Motor neuron (in vitro differentiated cells): ENCODE data around the gene ANKRD13B. TPM values are rescaled to one million over a fixed set of nuclear protein-coding genes. Genes with fewer than 3 reads are reported as not detected.

ENCODE experiments used
- ATAC-seq, 8 experiments: fragments of 200-7000 bp; cut with Tn5 transposase; replicated peaks in 6 of 8; 2 replicates each; pipeline ENCODE4 v1.8.0; 2021; ENCODE audit warnings: mild to moderate bottlenecking in 8 of 8, moderate library complexity in 8 of 8
- H3K27ac ChIP-seq, 2 donors: fragments of 250-450 bp; sonication (Bioruptor Pico); 2 replicates each; pipeline ENCODE4 v1.9.0; 2021; ENCODE audit warnings: antibody characterized with exemption in 2 of 2, mild to moderate bottlenecking in 2 of 2, moderate library complexity in 1 of 2
- H3K4me1 ChIP-seq, 2 donors: fragments of 250-450 bp; sonication (Bioruptor Pico); replicated peaks in 1 of 2; 2 replicates each; pipeline ENCODE4 v1.6.1; 2021; ENCODE audit warnings: antibody characterized with exemption in 2 of 2, mild to moderate bottlenecking in 2 of 2, moderate library complexity in 1 of 2
- H3K4me3 ChIP-seq, 5 donors: fragments of 250-450 bp; sonication (Bioruptor Pico); 2 replicates each; pipeline ENCODE4 v1.9.0; 2021; ENCODE audit warnings: antibody characterized with exemption in 5 of 5, mild to moderate bottlenecking in 5 of 5, moderate library complexity in 4 of 5
- WGBS, 10 experiments: fragments of 450-650 bp; shearing (Covaris generic); methylation state at CpG; one replicate each; pipeline ENCODE4 v1.0.0; 2022; 5-methylcytosine and 5-hydroxymethylcytosine counted together
- in situ Hi-C, 9 experiments: fragments of 400-800 bp; cut with MboI; loops; one replicate each; pipeline ENCODE4 v1.15.0; 2021; ENCODE audit warnings: low sequenced_read_pairs in 9 of 9, low pct_unique_long_range_greater_than_20kb in 2 of 9; ENCODE audit not compliant: unreplicated experiment in 9 of 9
- total RNA-seq, 8 experiments: library from RNA; unstranded; fragments of 300-600 nt; gene quantifications; 2 replicates each; pipeline versions ENCODE4 v1.2.3 to v1.2.4, GENCODE V29; 2022

ANKRD13B gene
- total RNA-seq, 8 experiments from 2014 or later: 8.9 to 24.4 (median 17.8) TPM

DNA sequence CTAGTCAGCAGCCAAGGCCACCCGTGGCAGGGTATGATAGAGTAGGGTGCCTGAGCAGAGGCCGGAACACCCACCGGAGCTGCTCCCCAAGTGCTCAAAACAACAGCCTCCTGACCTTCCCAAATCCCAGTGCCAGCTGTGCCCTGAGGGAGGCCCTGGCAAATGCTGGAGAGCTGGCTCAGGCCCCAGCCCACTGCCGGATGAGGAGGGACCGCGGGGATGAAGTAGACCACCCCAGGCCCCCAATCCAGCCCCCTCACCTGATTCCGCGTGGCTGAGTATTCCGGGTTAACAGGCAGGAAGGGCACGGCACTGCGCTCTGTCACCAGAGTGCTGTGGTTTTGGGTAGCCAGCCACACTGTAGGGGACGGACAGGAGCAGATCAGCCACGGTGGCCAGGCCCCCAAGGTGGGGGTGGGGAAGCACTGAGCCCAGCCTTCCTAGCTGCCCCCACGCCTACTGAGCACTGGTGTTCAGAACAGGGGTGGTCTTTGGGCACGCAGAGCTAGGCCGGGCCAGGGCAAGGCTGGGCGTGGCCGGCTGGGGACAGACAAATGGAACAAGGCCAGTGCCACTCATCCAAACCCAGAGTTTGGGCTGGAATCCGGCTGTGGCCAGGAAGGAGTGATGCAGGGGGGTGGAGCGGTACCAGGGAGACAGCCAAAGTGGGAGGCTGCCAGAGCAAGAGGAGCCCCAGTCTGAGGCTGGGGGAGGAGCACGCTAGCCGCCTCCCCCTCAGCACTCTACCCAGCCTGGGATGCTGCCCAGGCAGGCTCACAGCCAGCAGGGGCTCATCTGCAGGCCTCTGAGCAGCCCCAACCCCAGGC, 15.3 kb upstream of the ANKRD13B start:
- peak in 1 of 8 experiments; percentile 36 for ATAC-seq
- no peak overlapping the region for H3K27ac ChIP-seq
- peaks cover 14 to 17% of the 10 kb centered on the region in 2 donors for H3K4me1 ChIP-seq
- H3K4me3 ChIP-seq: no peak overlapping the region
- 50 to 100% (median 77%) methylated on average over 1 to 10 of the region's 22 CpGs; no CpG with 5 or more reads in 4 of the 10 experiments for WGBS, 10 experiments
- in situ Hi-C loops: no loop called here

DNA sequence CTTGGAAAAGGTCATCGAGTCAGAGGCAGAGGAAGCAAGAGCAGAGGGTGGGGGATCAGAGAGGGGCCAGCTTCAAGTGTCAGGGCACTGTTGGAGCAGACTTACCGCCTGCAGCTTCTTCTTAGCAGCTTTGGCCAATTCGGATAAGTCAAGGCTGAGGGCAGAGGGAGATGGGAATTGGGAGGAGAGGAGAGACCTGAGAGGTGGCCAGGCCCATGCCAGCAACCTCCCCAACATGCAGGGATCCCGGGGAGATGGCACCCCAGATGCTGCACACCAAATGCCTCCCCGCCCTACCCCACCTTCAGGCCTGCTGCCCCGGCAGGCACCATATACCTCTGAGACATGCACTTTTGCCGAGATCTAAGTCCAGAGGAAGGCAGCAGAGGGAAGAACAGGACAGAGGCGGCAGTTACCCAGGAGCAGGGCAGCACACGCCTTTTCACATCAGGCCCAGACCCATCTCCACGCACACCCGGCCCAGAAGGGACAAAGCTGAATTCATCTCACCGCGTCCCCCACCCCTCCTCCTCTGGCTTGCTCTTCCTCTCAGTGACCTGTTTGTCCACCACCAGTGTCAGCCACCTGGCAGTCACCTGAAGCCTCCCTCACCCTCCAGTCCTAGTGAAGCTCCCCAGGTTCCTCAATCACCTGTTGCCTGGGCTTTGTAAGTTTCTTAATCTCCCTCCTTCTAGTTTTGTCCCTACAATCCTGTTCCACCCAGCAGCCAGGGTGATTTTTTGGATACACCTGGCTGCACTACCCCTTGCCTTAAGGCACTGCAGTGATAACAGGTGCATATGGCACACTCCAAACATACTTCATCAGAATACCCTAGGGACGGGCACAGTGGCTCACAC, 14.1 kb upstream of the ANKRD13B start:
- no peak for ATAC-seq
- H3K4me1 ChIP-seq: peaks cover 11 to 12% of the 10 kb centered on the region in 2 donors
- WGBS, 10 experiments: 60 to 100% (median 100%) methylated on average over 2 to 5 of the region's 14 CpGs; no CpG with 5 or more reads in 5 of the 10 experiments
- in situ Hi-C loops: no loop called here
- H3K27ac ChIP-seq: no peak overlapping the region
- H3K4me3 ChIP-seq: no peak overlapping the region

DNA sequence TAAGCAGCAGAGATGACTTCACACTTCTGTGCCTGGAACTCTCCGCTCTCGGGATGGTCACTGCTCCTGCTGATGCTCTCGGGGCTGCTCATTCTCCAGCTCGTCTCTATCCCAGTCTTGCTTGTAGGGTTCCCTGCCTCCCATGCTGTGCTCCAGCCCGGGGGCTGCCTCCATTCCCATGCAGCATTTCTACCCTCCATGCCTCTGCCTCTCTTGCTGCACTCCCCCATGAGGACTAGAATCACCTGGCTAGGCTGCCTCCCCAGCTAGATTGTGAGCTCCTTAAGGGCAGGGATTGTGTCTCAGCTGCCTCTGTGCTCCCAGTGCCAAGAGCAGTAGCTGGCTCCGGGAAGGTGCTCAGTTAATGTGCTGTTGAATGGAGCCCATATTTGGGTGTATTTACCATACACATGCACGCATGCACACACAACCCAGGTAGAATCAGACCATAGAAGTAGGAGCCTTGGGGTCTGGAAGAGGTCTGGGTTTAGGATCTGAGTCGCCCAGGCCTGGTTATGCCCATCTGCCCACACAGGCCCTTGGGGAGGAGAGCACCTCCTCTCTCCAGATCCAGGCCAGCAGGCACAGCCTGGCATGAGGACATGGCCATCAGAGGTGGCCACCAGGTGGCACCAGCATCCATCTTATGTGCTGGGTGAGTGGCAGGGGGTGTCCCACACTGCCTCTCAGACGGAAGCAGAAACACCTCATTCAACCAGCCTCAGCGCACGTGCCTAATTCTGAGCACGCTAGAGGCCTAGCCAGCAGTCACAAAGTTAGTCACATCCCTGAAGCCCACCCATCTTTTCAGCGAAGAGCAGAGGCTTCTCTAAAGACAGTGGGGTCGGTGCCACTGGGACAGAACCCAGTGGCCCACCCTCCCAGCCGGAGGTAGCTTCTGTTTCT, 12.8 kb upstream of the ANKRD13B start:
- Histone ChIP-seq H3K27ac (no peak overlapping the region), H3K4me3 (no peak overlapping the region), H3K4me1 (peaks cover 20 to 25% of the 10 kb centered on the region in 2 donors)
- ATAC-seq: peak; percentile 73 to 98 (median 83)
- in situ Hi-C loops: no loop called here
- WGBS, 10 experiments: 40 to 100% (median 100%) methylated on average over 1 to 5 of the region's 15 CpGs; no CpG with 5 or more reads in 3 of the 10 experiments

DNA sequence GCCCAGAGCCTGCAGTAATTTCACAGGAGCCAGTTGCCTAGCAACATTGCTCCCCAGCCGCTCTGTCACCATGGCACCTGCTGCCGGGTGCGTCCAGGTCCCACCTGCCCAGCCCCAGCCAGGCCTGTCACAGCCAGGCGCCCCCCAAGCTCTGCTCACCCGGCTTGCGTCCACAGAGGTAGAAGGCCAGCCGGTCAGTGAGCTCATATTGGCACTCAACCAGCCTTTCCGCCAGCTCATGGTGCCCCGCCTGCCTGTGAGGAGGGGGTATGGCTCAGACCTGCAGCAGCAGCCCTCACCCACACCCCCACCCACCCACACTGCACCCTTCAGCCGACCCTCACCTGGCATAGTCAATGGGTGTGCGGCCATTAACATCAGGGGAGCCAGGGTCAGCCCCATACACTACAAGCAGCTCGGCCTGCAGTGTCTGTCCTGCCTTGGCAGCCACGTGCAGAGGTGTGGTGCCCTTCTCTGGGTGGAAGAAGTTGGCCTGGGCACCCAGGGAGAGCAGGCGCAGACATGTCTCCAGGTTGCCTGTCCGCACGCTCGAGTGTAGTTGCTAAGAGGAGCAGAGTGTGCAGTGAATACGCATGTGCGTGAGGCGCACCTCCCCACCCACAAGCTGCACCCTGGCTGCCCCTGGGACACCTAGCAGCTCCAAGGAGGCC, 11.2 kb upstream of the ANKRD13B start:
- Histone ChIP-seq H3K4me3 (no peak overlapping the region), H3K27ac (no peak overlapping the region), H3K4me1 (peaks cover 20 to 27% of the 10 kb centered on the region in 2 donors)
- in situ Hi-C loops: no loop called here
- ATAC-seq: peak in 5 of 8 experiments; percentile 16 to 49 (median 33)
- 80 to 100% (median 80%) methylated on average over 1 to 3 of the region's 20 CpGs; no CpG with 5 or more reads in 7 of the 10 experiments for WGBS, 10 experiments

DNA sequence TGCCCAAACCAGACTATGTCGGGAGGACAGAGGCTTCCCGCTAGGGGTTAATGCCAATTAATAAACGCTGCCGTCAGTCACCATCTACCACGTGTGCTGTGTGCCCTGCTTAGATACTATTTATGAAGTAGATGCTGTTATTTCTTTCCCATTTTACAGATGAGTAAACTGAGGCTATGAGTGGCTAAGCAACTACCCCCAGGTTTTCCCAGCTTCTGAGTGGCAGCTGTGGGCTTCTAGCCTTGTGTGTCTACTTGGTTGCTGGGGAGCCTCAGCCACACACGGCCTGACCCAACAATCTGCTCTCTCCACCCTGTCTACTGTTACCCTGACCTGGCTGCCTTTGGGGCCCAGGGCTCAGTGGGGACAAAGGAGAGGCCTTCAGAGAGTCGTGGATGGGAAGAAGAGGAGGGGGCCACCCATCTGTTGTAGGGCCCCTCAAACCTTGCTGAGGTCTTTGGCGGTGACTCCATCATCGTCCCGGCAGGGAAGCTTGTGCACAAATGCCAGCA, 10.6 kb upstream of the ANKRD13B start:
- no peak for ATAC-seq
- Histone ChIP-seq H3K27ac (no peak overlapping the region), H3K4me3 (no peak overlapping the region), H3K4me1 (peaks cover 20 to 27% of the 10 kb centered on the region in 2 donors)
- WGBS, 10 experiments: 48 to 88% (median 80%) methylated on average over 1 to 6 of the region's 10 CpGs; no CpG with 5 or more reads in 5 of the 10 experiments
- in situ Hi-C loops: no loop called here

DNA sequence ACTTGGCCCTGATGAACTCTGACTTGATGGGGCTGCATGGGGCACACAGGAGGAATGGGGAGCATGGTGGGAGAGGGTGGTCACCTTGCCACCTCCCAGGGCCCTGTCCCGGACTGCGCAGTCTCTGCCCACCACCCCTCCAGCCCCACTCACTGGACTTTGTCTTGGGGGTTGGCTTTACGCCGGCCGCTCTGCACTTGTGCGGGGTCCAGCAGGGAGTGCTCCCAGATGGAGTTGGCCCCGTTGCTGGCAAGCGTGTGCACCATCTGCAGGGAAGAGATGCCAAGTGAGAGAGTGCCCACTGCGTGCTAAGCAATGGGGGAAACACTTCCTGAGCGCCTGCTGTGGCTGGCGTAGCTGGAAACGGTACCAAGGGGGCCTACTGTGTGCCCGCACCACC, 10.2 kb upstream of the ANKRD13B start:
- 95 to 100% (median 98%) methylated on average over 1 to 6 of the region's 13 CpGs; no CpG with 5 or more reads in 4 of the 10 experiments for WGBS, 10 experiments
- no peak overlapping the region for H3K27ac ChIP-seq
- in situ Hi-C loops: no loop called here
- ATAC-seq: no peak
- no peak overlapping the region for H3K4me3 ChIP-seq
- peaks cover 22 to 31% of the 10 kb centered on the region in 2 donors for H3K4me1 ChIP-seq

DNA sequence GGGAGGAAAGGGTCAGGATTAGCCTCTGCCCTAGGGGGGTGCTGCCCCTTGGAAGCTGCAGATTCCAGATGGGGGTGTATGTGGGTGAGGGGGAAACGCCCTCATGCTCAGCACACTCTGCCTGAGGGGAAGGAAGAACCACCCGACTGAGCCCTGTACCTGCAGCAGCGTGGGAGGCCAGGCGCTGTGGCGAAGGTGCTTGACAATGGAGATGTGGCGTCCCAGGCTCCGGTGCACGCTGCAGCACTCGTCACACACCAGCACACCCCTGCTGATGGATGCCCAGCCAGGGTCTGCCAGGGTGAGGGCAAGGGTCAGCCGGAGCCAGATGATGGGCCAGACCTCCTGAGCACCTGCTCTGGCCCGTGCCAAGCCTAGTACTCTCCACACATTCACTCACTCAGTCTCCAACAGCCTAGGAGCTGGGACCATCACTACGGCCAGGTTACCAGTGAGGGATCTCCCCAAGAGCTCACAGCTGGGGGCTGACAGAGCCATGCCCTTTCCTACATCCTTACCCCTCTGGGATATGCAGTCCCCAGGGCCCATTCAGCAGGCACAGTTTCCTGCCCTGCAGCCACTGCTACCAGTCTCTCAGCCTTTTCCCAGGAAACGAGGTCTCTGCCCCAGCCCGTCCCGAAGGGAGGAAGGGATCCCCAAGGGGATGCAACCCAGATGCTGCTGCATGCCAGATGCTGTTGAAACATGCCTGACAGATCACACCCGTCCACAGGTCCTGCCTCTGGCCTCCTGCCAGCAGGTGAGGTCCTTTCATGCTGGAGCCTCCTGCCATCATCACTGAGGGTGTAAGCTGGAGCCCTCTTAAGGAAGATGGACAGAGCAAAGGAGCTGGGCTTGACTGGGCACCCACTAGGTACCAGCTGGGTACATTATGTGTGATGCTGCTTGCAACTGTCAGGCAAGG, 9.3 kb upstream of the ANKRD13B start:
- in situ Hi-C loops: no loop called here
- peaks cover 28 to 35% of the 10 kb centered on the region in 2 donors for H3K4me1 ChIP-seq
- no peak for ATAC-seq
- H3K4me3 ChIP-seq: no peak overlapping the region
- WGBS, 10 experiments: 40 to 100% (median 87%) methylated on average over 1 to 3 of the region's 16 CpGs; no CpG with 5 or more reads in 7 of the 10 experiments
- H3K27ac ChIP-seq: no peak overlapping the region

DNA sequence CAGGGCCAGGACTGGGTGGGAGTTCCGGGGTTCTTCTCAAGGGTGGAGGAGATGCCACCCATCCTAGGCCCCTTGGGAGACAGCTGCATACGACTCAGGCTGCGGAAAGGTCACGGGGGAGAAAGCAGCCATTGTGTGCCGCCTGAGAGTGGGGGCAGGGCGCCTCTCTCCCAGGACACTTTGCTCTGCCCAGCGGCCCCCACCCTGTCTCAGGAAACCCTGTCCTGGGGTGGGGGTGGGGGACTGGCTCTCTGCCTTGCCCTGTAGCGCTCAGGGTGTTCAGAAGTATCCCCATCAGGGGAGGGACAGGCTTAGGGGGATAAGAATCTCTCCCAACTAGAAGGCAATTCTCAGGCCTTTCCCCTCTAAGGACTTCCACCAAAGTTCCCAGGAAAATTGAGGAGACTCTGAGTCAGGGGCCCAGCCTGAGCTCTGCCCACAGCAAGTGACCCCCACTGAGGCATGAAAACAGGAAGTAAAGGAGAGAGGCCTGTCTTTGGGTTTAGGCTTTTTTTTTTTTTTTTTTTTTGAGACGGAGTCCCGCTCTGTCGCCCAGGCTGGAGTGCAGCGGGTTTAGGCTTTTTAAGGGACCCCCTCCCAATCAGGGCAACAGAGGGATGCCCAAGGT, 8.4 kb upstream of the ANKRD13B start:
- in situ Hi-C loops: no loop called here
- WGBS, 10 experiments: 27 to 100% (median 60%) methylated on average over 1 to 3 of the region's 12 CpGs; no CpG with 5 or more reads in 6 of the 10 experiments
- Histone ChIP-seq H3K27ac (no peak overlapping the region), H3K4me1 (peaks cover 28 to 35% of the 10 kb centered on the region in 2 donors), H3K4me3 (no peak overlapping the region)
- ATAC-seq: peak in 1 of 8 experiments; percentile 9

DNA sequence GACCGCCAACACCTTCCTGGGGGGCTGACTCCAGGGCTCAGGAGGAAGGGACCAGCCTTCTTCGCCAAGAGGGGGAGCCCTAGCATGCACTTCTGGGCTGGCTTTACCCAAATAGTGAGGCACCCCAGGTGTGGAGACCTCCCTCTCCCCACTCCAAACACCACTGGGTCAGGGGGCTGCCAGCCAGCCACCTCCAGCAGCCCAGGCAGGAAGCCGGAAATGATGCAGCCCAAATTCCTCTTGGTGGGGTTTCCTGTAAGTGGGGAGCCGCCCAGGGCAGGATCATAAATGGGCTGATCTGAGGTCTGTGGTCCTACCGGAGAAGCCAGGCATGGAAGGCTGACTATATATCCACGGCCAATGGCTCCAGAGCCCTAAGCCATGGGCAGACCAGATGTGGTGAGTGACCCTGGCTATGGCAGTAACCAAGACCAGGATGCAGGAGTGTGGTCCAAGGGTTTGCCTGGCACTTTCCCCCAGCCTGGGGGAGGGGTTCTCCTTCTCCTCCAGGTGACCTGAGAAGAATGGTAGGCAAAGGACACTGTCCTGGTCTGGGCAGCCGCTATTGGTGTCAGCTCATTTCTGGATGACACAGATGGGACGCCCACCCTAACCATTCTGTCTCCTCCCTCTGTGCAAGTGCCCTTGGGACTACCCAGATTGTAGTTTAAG, 7.7 kb upstream of the ANKRD13B start:
- 0 to 100% (median 75%) methylated on average over 1 to 2 of the region's 8 CpGs; no CpG with 5 or more reads in 5 of the 10 experiments for WGBS, 10 experiments
- ATAC-seq: no peak
- H3K4me3 ChIP-seq: no peak overlapping the region
- in situ Hi-C loops: no loop called here
- H3K27ac ChIP-seq: no peak overlapping the region
- peaks cover 33 to 42% of the 10 kb centered on the region in 2 donors for H3K4me1 ChIP-seq

DNA sequence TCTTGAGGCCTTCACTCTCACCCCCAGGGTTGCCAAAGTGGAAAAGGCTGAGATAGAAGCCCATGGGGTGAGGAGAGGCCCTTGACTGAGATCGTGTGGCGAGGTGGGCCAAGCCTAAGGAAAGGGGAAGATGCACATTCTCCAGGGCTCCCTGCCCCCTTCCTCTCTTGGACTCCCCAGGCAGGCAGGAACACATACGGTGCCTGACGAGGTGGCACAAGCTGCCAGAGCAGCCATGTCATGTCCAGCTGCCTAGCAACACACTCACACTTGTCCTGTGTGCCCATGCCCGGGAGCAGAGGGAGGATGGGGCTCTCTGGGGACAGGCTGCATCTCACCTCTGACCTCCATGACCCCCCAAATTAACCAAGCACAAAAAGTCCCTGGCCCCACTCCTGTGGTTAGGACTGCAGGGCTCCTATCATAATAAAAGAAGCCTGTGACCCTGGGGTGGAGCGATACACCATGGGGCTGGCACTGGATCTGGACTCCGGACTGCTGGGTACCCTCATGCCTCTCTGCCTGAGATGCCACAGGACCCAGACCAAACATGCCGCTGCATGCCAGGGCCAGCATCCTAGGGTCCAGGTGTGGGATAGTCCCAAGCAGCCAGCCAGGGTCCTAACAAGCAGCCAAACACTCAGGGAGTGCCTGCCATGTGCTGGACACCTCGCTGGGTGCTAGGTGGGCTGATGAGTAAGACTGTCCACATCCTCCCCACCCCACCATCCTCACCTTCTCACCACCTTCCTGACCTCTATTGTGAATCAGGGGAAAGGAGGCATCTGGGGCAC, 6.1 kb upstream of the ANKRD13B start:
- WGBS, 10 experiments: 80 to 100% (median 84%) methylated on average over 2 to 4 of the region's 9 CpGs; no CpG with 5 or more reads in 5 of the 10 experiments
- peaks cover 39 to 46% of the 10 kb centered on the region in 2 donors for H3K4me1 ChIP-seq
- ATAC-seq: no peak
- H3K27ac ChIP-seq: no peak overlapping the region
- no peak overlapping the region for H3K4me3 ChIP-seq
- in situ Hi-C loops: no loop called here
